ENCODE measurements around the gene KCNJ9. TPM values are rescaled to one million over a fixed set of nuclear protein-coding genes. Genes with fewer than 3 reads are reported as not detected.
A peak's percentile ranks its signal among the peaks of the same experiment; 100 is the strongest.
"Not testable (repeated sequence)": the region's sequence is repeated elsewhere in the genome, so short reads cannot be mapped to it uniquely, and the experiment has no call there.

KCNJ9 gene
- 0.02 TPM for polyA plus RNA-seq (2013, experiment 1 of 2; ENCODE audit: insufficient read length)
- polyA plus RNA-seq (2013, experiment 2 of 2; ENCODE audit: insufficient read length) = not detected

- peak; percentile 82 for DNase-seq
Measured at GRCh38 chr1:160081261-160081936, at the start of gene KCNJ9. TSS of gene KCNJ9 (plus strand) at chr1:160081538. CDS start at chr1:160084031, 2,493 bp downstream.

- no peak for DNase-seq
Measured at GRCh38 chr1:160032165-160032820, 49.0 kb upstream of the KCNJ9 start.

GRCh38 chr1:160040476-160040875 is 40.9 kb upstream of the KCNJ9 start:
- DNase-seq = no peak

- DNase-seq = no peak
Measured at GRCh38 chr1:160043543-160043942, 37.8 kb upstream of the KCNJ9 start.

- no peak for DNase-seq
Measured at GRCh38 chr1:160045653-160046052, 35.7 kb upstream of the KCNJ9 start.

- peak; percentile 41 for DNase-seq
Measured at GRCh38 chr1:160046494-160047110, 34.7 kb upstream of the KCNJ9 start.

GRCh38 chr1:160047111-160047991 is 34.0 kb upstream of the KCNJ9 start:
- DNase-seq = no peak

GRCh38 chr1:160048335-160048734 is 33.0 kb upstream of the KCNJ9 start:
- DNase-seq = no peak

- DNase-seq = no peak
Measured at GRCh38 chr1:160049101-160049500, 32.2 kb upstream of the KCNJ9 start.

- not testable (repeated sequence) for DNase-seq
Measured at GRCh38 chr1:160050182-160050581, 31.2 kb upstream of the KCNJ9 start.

- no peak for DNase-seq
Measured at GRCh38 chr1:160050619-160051018, 30.7 kb upstream of the KCNJ9 start.

- no peak for DNase-seq
Measured at GRCh38 chr1:160052936-160053335, 28.4 kb upstream of the KCNJ9 start.

- DNase-seq = no peak
Measured at GRCh38 chr1:160053548-160054365, 27.6 kb upstream of the KCNJ9 start.

GRCh38 chr1:160056648-160057169 is 24.6 kb upstream of the KCNJ9 start:
- DNase-seq = no peak

GRCh38 chr1:160058087-160058486 is 23.3 kb upstream of the KCNJ9 start:
- no peak for DNase-seq

- DNase-seq = no peak
Measured at GRCh38 chr1:160061369-160062229, 19.7 kb upstream of the KCNJ9 start.

GRCh38 chr1:160062230-160062532 is 19.2 kb upstream of the KCNJ9 start:
- no peak for DNase-seq

- no peak for DNase-seq
Measured at GRCh38 chr1:160063176-160063575, 18.2 kb upstream of the KCNJ9 start.

- DNase-seq = no peak
Measured at GRCh38 chr1:160064164-160064563, 17.2 kb upstream of the KCNJ9 start.

- DNase-seq = no peak
Measured at GRCh38 chr1:160064746-160065145, 16.6 kb upstream of the KCNJ9 start.

All from fibroblast of skin of back (primary cell).